RWPE2 (cell line): ENCODE data around the gene CBX8.

Experiments used
- ATAC-seq: fragments of 200-7000 bp; cut with Tn5 transposase; 3 replicates; pipeline ENCODE4 v1.9.1; 2021; ENCODE audit warnings: low read depth
- DNase-seq: peaks from one replicate; pipeline ENCODE4 v3.0.0-alpha.2; 2020; ENCODE audit warnings: low spot score
- H3K27ac ChIP-seq: fragments of 450-650 bp; 2 replicates; pipeline ENCODE4 v1.5.1; 2017; ENCODE audit warnings: mild to moderate bottlenecking; ENCODE audit not compliant: poor library complexity, severe bottlenecking
- H3K27me3 ChIP-seq: fragments of 250-450 bp; sonication (Bioruptor Pico); 2 replicates; pipeline ENCODE4 v1.5.1; 2021; ENCODE audit warnings: mild to moderate bottlenecking, moderate library complexity; ENCODE audit not compliant: insufficient read depth, poor library complexity, severe bottlenecking
- H3K36me3 ChIP-seq: fragments of 250-450 bp; sonication (Bioruptor Pico); 2 replicates; pipeline ENCODE4 v1.5.1; 2020; ENCODE audit warnings: low read depth, mild to moderate bottlenecking, moderate library complexity
- H3K4me1 ChIP-seq: fragments of 250-450 bp; sonication (Bioruptor Pico); 2 replicates; pipeline ENCODE4 v1.5.1; 2021; ENCODE audit warnings: mild to moderate bottlenecking, moderate library complexity; ENCODE audit not compliant: insufficient read depth, poor library complexity, severe bottlenecking
- H3K4me3 ChIP-seq: fragments of 250-450 bp; sonication (Bioruptor Pico); 2 replicates; pipeline ENCODE4 v1.5.1; 2021; ENCODE audit warnings: mild to moderate bottlenecking, moderate library complexity; ENCODE audit not compliant: severe bottlenecking
- H3K9me3 ChIP-seq: fragments of 250-450 bp; sonication (Bioruptor Pico); 2 replicates; pipeline ENCODE4 v1.5.1; 2021; ENCODE audit warnings: mild to moderate bottlenecking, moderate library complexity; ENCODE audit not compliant: severe bottlenecking
- TF ChIP-seq, protein P1 (sequence below): fragments of 450-650 bp; IDR thresholded peaks from one replicate; pipeline ENCODE4 v1.5.1; 2017; ENCODE audit warnings: mild to moderate bottlenecking, moderate library complexity; ENCODE audit not compliant: poor library complexity, severe bottlenecking

CBX8 gene

DNA sequence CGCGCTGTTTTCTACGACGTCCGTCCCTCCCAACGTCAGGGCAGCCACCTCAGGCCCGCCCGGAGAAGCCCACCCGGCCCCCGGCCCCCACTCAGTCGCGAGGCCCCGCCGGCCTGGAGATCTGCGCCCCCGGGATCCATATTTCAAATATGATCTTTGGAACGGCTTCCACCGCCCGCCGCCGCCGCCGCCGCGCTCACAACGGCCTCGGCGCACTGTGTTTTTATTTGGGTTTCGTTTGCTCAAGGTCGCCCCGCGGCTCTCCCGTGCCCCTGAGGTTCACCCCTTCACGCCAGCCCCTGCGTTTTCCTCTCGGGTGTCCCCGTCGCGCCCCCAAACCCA is 46.6 kb upstream of the CBX8 start:
- ATAC-seq (no peak), DNase-seq (no peak)
- no peak overlapping the region for H3K27ac ChIP-seq
- H3K36me3 ChIP-seq: no peaks in the 10 kb centered on the region
- peak overlapping the region; percentile 25 for H3K4me3 ChIP-seq
- H3K9me3 ChIP-seq: no peaks in the 10 kb centered on the region
- H3K27me3 ChIP-seq: peaks cover 42% of the 10 kb centered on the region
- TF ChIP-seq, protein P1, sequence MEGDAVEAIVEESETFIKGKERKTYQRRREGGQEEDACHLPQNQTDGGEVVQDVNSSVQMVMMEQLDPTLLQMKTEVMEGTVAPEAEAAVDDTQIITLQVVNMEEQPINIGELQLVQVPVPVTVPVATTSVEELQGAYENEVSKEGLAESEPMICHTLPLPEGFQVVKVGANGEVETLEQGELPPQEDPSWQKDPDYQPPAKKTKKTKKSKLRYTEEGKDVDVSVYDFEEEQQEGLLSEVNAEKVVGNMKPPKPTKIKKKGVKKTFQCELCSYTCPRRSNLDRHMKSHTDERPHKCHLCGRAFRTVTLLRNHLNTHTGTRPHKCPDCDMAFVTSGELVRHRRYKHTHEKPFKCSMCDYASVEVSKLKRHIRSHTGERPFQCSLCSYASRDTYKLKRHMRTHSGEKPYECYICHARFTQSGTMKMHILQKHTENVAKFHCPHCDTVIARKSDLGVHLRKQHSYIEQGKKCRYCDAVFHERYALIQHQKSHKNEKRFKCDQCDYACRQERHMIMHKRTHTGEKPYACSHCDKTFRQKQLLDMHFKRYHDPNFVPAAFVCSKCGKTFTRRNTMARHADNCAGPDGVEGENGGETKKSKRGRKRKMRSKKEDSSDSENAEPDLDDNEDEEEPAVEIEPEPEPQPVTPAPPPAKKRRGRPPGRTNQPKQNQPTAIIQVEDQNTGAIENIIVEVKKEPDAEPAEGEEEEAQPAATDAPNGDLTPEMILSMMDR: no peak
- H3K4me1 ChIP-seq: peaks cover 6% of the 10 kb centered on the region

GRCh38 chr17:79842656-79843473 is 46.0 kb upstream of the CBX8 start:
- no peak for DNase-seq
- peaks cover 42% of the 10 kb centered on the region for H3K27me3 ChIP-seq

DNA sequence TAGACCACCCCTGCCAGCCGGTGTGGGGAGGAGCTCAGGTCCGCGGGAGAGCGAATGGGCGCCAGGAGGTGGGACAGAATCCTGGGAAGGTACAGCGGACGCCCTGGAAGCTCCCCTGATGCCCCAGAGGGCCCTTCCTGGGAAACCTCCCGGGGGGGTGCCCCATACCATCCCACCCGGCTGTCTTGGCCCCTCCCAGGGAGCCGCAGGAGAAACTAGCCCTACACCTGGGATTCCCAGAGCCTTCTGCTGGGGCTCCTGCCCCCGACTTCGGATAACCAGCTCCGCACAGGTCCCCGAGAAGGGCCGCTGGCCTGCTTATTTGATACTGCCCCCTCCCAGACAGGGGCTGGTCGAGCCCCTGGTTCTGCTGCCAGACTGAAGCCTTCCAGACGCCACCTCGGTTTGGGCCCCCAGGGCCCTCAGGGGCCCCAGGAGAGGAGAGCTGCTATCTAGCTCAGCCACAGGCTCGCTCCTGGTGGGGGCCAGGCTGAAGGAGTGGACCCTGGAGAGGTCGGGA is 45.3 kb upstream of the CBX8 start:
- H3K27me3 ChIP-seq: peaks cover 42% of the 10 kb centered on the region
- H3K4me3 ChIP-seq: no peak overlapping the region
- TF ChIP-seq, protein P1: no peak
- no peaks in the 10 kb centered on the region for H3K9me3 ChIP-seq
- peaks cover 10% of the 10 kb centered on the region for H3K36me3 ChIP-seq
- no peak overlapping the region for H3K27ac ChIP-seq
- DNase-seq (no peak), ATAC-seq (no peak)
- H3K4me1 ChIP-seq: peaks cover 6% of the 10 kb centered on the region

More at GRCh38 chr17:79842656-79843473, 46.0 kb upstream of the CBX8 start:
- TF ChIP-seq, protein P1: no peak
- Histone ChIP-seq H3K4me1 (peaks cover 6% of the 10 kb centered on the region), H3K36me3 (peaks cover 5% of the 10 kb centered on the region), H3K4me3 (peak overlapping the region; percentile 25), H3K9me3 (no peaks in the 10 kb centered on the region), H3K27ac (no peak overlapping the region)
- no peak for ATAC-seq

GRCh38 chr17:79841369-79842135 is 44.7 kb upstream of the CBX8 start:
- Histone ChIP-seq H3K27me3 (peaks cover 42% of the 10 kb centered on the region), H3K9me3 (no peaks in the 10 kb centered on the region), H3K4me1 (peaks cover 7% of the 10 kb centered on the region), H3K27ac (no peak overlapping the region), H3K4me3 (no peak overlapping the region), H3K36me3 (peaks cover 16% of the 10 kb centered on the region)
- DNase-seq (no peak), ATAC-seq (no peak)
- TF ChIP-seq, protein P1: no peak
